ENCODE results near the gene PLPP7.
"Not testable (repeated sequence)": the region's sequence is repeated elsewhere in the genome, so short reads cannot be mapped to it uniquely, and the experiment has no call there.

Gene PLPP7

DNA sequence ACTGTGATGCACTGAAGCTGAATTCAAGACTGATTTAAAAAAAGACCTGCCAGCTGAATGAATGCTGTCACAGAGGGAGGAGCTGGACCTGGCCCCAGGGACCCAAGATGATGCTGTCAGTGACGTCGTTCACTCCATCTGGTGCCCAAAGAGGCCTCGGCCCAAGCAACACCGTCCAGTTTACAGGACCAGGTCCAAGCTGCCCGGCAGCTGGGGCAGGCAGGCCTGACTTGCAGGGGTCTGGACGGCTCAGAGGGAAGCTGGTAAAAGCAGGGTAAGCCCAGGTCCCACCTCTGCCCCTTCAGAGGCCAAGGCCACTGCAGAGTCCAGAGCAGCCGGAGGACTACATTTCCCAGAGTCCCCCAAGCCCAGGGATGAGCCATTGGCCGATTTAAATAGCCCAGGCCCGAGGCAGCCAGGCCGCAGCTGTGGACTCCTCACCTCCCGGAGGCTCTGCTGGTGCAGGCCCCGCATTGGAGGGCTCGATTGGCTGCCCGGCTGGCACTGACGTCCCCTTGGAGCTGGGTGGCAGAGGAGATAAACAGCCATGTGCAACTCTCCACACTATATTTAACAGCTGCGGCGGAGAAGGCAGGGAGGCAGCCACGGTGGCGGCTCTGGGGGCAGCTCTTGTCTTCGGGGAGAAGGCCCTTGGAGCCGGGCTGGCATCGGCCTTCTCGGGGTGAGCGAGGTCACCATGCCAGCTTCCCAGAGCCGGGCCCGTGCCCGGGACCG is at the start of gene PLPP7:
TSS of gene PLPP7 (plus strand) at position 423 of the 735 bp plus-strand sequence. CDS start at position 698, 275 bp downstream.
- no peak for DNase-seq

DNA sequence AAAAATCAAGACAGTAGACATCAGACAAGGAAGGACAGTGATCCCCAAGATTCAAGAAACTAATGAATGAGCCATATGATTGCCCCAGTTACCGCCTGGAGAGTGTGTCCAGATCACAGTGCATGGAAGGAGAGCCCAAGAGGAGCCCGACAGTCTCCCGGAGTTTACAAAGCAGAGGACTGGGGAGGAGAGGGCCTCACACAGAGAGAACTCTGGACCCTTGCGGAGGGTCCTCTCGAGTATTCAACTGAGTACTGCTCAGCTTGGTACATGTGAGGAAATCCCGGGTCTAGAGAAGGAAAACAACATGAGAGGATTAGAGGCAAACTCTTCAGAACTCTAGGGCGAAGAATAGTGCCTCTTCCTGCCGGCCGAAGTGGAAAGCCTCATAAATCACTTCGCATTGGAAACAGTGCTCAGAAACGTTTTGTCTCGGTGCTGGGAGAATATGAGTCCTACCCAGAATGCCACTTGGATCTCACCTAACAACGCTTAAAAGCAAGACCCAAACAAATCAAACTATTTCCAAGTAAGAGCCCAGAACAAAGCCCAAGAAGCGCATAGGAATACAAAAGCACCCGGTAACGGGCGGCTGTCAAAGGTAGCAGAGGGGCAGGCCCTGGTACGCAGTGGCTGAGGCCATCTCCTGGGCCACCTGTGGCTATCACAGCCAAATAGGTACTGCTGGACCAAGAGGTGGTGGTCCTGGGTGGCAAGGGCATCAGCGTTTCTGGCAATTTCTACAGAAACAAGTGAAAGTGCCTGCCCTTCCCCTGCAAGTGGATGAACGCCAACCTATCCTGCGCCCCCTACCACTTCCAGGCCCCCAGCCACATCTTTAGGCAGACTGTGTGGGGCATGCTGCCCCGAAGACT is 49.2 kb upstream of the PLPP7 start:
- DNase-seq = no peak

DNA sequence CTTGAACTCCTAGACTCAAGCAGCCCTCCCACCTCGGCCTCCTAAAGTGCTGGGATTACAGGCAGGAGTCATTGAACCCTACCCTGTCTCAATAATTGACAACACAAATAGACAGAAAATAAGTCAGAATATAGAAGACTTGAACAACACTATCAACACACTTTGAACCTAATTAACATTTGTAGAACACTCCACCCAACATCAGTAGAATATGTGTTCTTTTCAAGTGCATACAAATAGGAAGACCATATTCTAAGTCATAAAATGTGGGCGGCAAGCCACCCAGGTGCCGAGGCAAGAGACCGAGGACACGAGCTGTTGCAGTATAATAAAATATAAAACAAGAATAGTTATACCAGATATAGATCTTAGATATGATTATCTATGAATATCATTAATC is 45.2 kb upstream of the PLPP7 start:
- not testable (repeated sequence) for DNase-seq

DNA sequence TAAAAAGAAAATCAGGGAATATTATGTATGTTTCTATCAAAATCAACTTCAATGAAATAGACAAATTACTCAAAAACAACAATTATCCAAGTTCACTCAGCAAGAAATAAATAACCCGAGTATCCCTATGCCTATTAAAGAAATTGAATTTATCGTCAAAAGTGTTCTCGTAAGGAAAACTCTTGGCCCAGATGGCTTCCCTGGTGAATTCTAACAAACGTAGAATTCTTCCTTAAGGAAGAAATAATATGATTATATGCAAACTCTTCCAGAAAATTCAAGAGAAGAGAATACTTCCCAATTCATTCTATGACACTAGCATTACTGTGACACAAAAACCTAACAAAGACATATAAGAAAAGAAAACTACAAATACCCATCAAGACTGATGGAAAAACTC is 42.9 kb upstream of the PLPP7 start:
- no peak for DNase-seq

DNA sequence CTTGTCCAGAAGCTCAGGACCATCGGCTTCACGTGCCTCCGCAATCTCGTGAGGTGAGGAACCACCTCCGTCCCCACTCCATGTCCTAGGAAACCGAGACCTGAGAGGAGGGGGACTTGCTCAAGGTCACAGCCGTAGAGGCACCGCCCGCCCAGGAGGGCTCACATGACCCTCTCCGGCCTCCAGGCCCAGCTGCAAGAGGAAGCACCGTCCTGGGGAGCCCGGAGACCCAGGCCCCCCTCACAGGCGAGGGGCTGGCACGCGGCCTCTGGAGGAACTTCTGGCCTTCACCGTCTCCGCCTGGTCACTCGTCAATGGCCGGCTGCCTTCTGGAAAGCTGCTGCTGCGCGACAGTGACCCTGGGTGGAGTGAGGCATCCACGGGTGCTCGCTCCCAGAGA is 37.4 kb upstream of the PLPP7 start:
- DNase-seq = no peak

DNA sequence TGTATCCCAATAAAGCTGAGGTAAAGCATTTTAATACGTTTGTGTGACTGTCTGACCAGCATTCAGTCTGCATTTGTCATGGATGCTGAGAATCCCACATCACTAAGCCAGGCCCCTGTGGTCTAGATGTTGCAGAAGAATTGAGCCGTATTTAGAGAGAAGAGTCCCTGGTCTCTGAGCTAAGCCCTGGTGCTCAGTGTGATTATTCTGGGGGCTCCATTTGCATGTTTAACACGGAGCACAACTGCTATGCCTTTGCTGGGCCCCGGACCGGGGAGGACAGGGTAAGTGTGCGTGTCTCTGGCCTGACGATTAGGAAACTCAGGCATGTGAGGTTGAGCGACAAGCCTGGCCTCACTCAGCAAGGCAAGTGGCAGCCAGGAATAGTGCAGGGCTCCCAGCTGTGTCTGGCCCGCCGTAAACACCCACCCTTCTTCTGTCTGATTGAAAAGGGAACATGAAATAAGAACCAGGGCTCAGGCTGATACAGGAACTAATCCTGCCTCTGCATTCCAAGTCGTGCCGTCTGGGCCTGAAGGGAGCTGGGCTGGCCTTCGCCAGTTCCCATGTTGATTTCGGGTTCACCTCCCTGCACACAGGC is 35.5 kb upstream of the PLPP7 start:
- no peak for DNase-seq

DNA sequence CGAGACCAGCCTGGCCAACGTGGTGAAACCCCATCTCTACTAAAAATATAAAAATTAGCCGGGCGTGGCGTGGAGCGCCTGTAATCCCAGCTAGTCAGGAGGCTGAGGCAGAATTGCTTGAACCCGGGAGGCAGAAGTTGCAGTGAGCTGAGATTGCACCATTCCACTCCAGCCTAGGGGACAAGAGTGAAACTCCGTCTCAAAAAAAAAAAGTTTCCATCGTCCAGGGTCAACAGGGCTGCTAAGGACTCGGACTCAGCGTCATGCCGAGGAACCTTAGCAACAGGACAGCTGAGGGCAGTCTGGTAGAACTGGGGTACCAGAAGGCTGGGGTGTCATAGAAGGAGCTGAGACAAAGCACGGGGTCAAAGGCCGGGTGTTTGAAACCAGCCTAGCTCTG is 34.9 kb upstream of the PLPP7 start:
- no peak for DNase-seq

DNA sequence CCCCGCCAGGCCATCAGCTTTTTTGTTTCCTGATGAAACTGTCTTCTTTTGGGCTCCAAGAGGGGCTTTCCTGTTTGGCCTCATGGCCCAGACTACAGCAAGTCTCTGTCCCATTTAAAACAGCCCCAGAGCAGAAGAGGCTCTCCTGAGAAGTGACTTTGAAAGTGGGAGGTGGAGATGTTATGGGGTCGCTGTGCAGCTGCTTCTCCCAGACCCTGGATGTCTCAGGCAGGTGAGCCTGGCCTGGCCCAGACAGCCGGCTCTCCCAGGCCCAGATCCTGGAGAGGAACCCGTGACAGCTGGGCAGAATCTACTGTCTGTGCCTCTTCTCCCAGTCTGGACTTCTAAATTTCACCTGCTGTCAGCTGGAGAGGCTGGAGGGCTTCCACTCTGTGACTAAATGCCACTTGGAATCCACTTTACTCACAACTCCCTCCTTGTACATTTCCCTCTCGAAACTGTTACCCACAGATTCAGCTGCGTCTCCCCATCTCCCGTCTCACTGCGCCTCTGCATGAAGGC is 33.8 kb upstream of the PLPP7 start:
- no peak for DNase-seq

DNA sequence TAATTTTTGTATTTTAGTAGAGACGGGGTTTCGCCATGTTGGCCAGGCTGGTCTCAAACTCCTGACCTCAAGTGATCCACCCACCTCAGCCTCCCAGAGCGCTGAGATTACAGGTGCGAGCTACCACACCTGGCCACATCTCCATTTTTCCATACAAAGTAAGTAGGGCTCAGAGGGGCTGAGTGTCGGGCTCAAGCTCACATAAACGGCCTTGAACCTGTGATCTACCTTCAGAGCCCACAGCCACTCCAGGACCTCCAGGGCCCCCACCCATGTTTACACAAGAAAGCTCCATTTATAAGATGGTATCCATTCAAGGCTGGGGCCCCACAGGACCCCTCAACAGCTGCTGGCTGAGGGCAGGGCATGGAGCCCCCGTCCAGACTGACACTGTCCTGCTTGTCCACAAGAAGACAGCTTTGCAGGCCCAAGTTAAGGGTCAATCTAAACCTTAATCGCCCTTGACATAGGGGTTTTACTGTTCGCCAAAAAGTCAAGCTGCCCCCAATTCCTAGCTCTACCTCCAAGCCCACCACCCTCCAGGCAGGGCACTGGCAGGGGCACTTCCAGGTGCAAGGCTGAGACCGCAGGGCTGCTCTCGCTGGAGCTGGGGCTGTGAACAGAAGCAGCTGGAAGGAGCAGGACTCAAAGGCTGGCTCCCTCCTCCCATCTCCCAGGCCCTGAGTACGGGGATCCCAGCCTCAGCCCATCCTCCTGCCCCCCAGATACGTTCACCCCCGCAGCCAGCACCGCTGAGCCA is 32.1 kb upstream of the PLPP7 start:
- no peak for DNase-seq

DNA sequence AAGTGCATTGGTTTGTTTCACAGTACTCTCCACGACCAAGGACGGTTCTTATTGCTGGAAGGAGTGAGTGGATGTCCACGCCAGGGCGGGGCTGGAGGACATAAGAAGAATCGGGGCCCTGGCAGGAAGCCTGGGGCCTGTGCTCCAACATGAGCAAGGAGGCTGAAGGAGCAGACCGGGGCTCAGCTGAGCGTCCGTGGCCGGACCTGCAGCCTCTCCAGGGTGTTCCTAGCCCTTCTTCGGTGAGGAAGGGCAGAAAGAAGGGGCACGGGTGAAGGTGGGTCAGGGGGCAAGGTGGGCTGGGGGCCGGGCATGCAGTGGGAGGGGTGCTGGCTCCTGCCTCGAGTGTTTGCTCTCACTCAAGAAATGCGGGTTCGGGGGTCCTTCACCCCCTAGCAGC is 31.3 kb upstream of the PLPP7 start:
- DNase-seq = no peak

DNA sequence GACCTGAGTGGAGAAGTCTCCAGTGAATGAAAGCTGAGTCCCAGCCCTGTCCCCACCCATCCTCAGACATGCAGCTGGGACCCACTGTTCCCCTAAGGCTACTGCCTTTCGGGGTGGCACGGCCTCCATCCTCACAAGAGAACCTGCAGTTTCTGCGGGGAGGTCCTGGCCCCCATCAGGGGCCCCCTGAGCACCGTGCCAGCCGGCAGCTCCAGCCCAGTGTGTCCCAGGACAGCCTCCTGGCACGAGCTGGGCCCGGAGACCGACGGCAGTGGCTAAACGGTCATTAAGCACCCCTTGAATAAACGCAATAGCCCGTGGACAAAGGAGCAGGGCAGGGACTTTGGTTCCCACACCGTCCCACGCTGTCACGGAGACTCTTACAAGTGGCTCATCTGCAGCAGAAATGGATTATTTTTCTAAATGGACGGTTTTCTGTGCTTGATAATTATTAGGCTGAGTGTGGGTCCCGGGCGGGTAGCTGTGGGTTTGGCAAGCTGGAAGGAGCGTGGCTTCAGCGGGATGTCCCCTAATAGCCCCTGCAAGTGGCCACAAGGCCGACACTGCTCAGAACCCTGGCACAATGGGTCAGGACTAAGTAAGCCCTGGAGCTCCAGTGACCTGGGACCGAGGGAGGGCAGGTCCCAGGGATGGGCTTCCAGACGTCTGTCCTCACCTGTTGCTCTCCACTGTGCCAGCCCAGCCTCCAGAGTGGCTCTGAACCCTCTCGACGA is 30.7 kb upstream of the PLPP7 start:
- DNase-seq = no peak

DNA sequence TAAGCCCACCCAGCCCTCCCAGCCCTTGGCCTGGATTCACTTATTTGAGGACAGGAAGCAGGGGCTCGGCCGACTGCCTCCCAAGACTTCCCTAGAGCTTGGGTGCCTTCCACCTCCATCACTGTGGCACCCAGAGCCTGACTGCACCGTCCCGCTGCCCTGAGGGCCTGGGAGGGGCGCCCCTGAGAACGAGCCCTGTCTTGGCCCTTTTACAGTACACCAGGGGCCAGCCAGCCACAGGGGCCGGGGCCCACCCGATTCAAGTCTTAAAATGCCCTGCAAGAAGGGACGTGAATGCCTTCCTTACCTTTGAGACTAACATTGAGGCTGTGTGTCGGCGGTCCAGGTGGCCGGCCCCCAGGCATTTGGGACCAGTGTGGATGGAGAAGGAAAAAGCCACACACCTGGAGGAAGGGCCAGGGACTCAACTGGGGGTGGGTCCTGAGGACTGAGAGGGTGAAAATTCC is 30.1 kb upstream of the PLPP7 start:
- DNase-seq = no peak

DNA sequence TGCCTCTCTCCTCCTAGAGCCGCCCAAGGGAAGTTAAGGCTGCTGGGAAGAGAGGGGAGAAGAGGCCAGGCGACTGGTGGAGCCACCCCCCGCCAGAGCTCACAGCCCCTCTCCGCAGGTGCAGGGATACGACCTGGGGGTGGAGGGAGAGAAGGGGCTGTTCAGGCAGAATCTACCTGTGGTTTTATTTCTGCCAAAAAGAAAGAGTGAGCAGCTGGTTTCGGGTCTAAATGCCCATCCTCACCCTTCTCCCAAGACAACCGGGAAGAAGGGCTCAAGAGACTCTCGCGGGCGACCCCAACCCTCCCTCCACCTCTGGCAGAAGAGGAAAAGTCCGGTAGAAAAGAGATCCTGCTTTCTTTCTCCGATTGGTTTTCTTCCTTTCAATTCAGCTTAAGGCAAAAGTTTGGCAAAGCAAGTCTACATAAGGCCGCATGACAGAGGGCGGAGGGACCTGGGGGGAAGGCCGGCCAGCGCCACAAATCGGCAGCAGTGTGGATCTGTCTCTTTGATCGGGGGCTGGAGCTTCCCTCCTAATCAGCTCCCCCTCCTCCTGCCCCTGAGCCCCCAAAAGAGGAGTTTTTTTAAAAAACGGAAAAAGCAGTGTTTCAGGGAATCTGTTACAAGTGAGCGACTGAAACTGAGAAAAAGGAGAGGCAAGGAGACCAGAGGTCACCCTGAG is 29.5 kb upstream of the PLPP7 start:
- DNase-seq = no peak

DNA sequence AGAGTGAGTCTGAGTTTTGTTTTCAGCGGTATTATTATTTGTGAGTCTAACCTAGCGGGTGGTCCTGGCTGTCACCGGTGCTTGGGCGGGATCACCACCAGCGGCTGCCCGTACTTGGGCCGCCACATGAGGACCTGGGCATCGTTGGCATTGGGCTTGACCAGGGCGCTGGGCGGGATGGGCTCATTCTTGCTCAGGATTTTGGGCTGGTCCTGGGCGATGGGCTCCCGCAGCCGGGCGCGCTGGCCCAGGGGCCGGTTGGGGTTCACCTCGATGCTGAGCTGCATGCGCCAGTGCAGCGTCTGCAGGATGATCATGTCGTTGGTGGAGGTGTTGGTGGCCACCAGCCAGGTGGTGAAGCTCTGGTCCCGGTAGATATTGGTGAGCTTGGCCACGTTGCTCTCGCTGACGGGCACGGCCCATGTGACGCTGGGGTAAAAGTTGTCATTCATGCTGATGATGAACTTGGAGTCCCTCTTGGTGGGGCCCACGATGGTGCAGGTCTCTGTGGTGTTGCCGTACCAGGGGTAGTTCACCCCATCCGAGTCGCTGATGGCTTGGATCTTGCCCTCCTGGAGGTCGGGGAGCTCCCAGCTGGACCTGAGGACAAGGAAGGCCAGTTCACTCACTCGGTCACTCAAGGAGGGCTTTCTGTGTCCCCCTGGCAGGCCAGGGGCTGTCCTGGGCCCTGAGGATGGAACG is 28.6 kb upstream of the PLPP7 start:
- DNase-seq = no peak

DNA sequence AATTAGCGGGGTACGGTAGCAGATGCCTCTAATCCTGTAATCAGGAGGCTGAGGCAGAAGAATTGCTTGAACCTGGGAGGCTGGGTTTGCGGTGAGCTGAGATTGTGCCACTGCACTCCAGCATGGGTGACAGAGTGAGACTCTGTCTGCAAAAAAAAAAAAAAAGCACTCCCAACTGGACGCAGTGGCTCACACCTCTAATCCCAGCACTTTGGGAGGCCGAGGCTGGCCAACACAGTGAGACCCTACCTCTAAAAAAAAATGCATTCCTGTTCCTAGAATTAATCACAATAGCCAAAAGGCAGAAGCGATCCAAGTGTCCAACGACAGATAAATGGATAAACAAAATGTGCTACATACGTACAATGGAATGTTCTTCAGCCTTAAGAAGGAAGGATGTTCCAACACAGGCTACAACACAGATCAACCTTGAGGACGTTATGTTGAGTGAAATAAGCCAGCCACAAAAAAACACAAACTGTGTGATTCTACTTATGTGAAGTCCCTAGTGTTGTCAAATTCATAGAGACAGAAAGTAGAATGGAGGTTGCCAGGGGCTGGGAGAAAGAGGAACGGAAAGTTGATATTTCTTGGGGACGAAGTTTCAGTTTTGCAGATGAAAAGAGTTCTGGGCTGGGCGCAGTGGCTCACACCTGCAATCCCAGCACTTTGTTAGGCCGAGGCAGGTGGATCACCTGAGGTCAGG is 27.0 kb upstream of the PLPP7 start:
- no peak for DNase-seq

DNA sequence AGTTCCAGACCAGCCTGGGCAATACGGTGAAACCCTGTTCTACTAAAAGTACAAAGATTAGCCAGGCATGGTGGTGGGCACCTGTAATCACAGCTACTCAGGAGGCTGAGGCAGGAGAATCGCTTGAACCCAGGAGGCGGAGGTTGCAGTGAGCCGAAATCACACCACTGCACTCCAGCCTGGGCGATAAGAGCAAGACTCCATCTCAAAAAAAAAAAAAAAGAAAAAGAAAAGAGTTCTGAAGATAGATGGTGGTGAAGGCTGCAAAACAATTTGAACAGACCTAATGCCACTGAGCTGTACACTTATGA is 26.5 kb upstream of the PLPP7 start:
- not testable (repeated sequence) for DNase-seq

DNA sequence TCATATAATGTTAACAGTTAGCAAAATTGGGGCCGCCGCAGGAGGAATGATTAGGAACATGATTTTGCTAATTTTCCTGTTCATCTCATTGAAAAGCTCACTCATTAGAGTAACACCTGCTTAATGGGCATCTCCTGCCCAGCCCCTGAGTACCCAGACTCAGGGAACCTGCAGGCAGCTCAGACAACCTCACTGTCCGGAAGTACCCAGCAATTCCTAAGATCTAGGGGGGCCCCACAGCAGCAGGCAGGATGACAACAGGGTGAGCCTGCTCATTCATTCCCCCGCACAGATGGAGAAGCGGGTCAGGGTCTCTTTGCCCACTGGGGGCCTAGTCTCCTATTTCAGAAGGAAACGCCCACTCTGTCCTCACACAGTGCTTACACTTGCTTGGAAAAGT is 25.8 kb upstream of the PLPP7 start:
- no peak for DNase-seq

DNA sequence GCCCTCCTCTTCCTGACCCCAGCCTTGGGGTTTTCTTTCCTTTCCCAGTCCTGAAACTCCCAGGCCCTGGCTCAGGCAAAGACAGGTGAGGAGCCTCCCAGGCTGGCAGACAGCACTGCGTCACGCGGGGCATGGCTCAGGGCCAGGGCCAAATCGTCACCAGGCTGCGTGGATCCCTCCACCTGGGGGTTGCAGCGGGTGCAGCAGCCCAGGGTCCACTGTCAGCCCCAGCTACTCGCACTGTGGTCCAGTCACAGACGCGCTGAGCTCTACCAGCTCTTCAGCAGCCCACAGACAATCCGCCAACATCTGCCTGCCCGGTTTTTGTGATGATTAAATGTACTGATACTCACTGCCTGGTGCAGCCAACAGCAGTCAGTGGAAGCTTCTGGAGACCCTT is 25.3 kb upstream of the PLPP7 start:
- no peak for DNase-seq

DNA sequence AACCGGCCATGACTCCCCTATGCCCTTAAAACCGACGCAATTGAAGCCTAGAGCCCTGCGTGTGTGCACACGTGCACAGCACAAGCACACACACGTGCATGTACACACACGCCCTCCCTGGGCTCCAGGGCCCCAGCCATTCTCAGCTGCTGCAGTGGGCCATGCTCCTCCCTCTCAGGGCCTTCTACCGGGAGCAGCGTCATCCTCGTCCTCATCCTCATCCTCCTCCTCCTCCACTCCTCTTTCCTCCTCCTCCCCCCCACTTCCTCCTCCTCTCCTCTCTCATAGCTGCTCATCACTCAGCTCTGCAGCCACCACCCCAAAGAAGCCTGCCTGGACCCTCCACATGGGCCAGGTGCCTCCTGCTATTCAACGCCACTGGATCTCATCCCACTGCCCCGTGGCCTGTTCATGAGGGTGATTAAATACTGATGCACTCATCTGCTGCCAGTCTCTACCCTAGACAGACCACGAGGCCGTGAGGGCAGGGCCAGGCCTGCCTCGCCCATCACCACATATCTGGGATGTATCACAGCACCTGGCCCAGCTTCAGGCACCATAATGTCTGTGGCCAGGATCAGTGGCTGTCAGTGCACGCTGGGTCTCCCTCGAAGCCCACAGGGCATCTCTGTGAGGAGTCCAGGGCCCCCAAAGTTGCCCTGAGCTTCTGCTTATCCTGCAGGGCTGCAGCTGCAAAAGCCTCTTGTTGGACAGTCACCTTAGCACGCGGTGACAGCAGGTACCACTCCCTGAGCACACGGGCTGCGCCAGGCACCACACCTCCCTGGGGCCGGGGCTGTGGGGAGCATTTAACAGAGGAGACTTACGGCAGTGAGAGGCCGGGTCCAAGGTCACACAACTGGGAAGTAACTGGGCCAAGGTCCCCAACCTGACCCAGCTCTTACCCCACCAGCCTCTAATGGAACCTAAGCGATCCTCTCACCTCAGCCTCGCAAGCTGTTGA is 23.0 kb upstream of the PLPP7 start:
- DNase-seq = no peak

Measured in NCI-H1105 treated with DMSO at 0.1 percent for 48 hours (cell line).